Trophoblast cell (in vitro differentiated cells and primary cell): ENCODE measurements around the gene CALCR. TPM values are rescaled to one million over a fixed set of nuclear protein-coding genes. Genes with fewer than 3 reads are reported as not detected.

Experiments used
- DNase-seq, 2 donors: peaks; one replicate each; pipeline ENCODE4 v3.0.0-alpha.2; 2016
- H2AFZ ChIP-seq: 2 replicates; pipeline ENCODE4 v1.6.1; 2013; ENCODE audit warnings: low read length, moderate library complexity, mild to moderate bottlenecking; ENCODE audit not compliant: insufficient read depth, poor library complexity
- H2AK5ac ChIP-seq: 2 replicates; pipeline ENCODE4 v1.6.1; 2013; ENCODE audit warnings: mild to moderate bottlenecking, low read length
- H2BK120ac ChIP-seq: 2 replicates; pipeline ENCODE4 v1.6.1; 2013; ENCODE audit warnings: low read length, mild to moderate bottlenecking, moderate library complexity; ENCODE audit not compliant: insufficient read depth, poor library complexity
- H2BK12ac ChIP-seq: 2 replicates; pipeline ENCODE4 v1.6.1; 2013; ENCODE audit warnings: mild to moderate bottlenecking, low read length, moderate library complexity
- H2BK5ac ChIP-seq: 2 replicates; pipeline ENCODE4 v1.6.1; 2013; ENCODE audit warnings: low read length, low read depth, moderate library complexity, mild to moderate bottlenecking; ENCODE audit not compliant: poor library complexity
- H3K14ac ChIP-seq: 2 replicates; pipeline ENCODE4 v1.6.1; 2013; ENCODE audit warnings: mild to moderate bottlenecking, low read length
- H3K18ac ChIP-seq: 2 replicates; pipeline ENCODE4 v1.6.1; 2013; ENCODE audit warnings: mild to moderate bottlenecking, low read length
- H3K23ac ChIP-seq: 2 replicates; pipeline ENCODE4 v1.6.1; 2013; ENCODE audit warnings: low read length
- H3K27ac ChIP-seq: 2 replicates; pipeline ENCODE4 v1.5.1; 2013; ENCODE audit warnings: low read depth, mild to moderate bottlenecking, inconsistent platforms, low read length, moderate library complexity
- H3K27me3 ChIP-seq: 2 replicates; pipeline ENCODE4 v1.6.1; 2013; ENCODE audit warnings: inconsistent platforms, mild to moderate bottlenecking, low read length, moderate library complexity; ENCODE audit not compliant: insufficient read depth
- H3K36me3 ChIP-seq, 2 experiments: 1 replicate in 1 of 2; 2 replicates in 1 of 2; pipeline ENCODE4 v1.6.1; 2013; ENCODE audit warnings: low read length in 2 of 2, mild to moderate bottlenecking in 2 of 2, moderate library complexity in 1 of 2; ENCODE audit not compliant: insufficient read depth in 2 of 2, control insufficient read depth in 1 of 2
- H3K4ac ChIP-seq: 2 replicates; pipeline ENCODE4 v1.6.1; 2013; ENCODE audit warnings: low read depth, mild to moderate bottlenecking, low read length, moderate library complexity
- H3K4me1 ChIP-seq, 2 experiments: 1 replicate in 1 of 2; 2 replicates in 1 of 2; pipeline ENCODE4 v1.6.1; 2013; ENCODE audit warnings: low read length in 2 of 2, mild to moderate bottlenecking in 2 of 2, moderate library complexity in 1 of 2; ENCODE audit not compliant: insufficient read depth in 2 of 2, control insufficient read depth in 1 of 2
- H3K4me2 ChIP-seq: 2 replicates; pipeline ENCODE4 v1.6.1; 2013; ENCODE audit warnings: inconsistent platforms, mild to moderate bottlenecking, low read length, moderate library complexity
- H3K4me3 ChIP-seq: 2 replicates; pipeline ENCODE4 v1.5.1; 2013; ENCODE audit warnings: mild to moderate bottlenecking, low read depth, low read length, inconsistent platforms
- H3K79me1 ChIP-seq: one replicate; pipeline ENCODE4 v1.6.1; 2013; ENCODE audit warnings: low read length
- H3K79me2 ChIP-seq: 2 replicates; pipeline ENCODE4 v1.6.1; 2013; ENCODE audit warnings: low read length, mild to moderate bottlenecking; ENCODE audit not compliant: control insufficient read depth, insufficient read depth, poor library complexity
- H3K9ac ChIP-seq: 2 replicates; pipeline ENCODE4 v1.6.1; 2013; ENCODE audit warnings: mild to moderate bottlenecking, low read length
- H3K9me3 ChIP-seq: 2 replicates; pipeline ENCODE4 v1.6.1; 2013; ENCODE audit warnings: low read depth, mild to moderate bottlenecking, control low read depth, inconsistent platforms, low read length; ENCODE audit not compliant: insufficient read depth
- H4K12ac ChIP-seq: 2 replicates; pipeline ENCODE4 v1.6.1; 2013; ENCODE audit warnings: low read depth, mild to moderate bottlenecking, low read length, moderate library complexity
- H4K8ac ChIP-seq: 2 replicates; pipeline ENCODE4 v1.6.1; 2013; ENCODE audit warnings: low read depth, mild to moderate bottlenecking, low read length, moderate library complexity
- H4K91ac ChIP-seq: one replicate; pipeline ENCODE4 v1.6.1; 2013; ENCODE audit warnings: low read depth, mild to moderate bottlenecking, low read length, moderate library complexity
- WGBS: extraction: QIAGEN DNeasy Blood & Tissue Kit; methylation state at CpG from one replicate; pipeline ENCODE4 v1.1.7; 2013; ENCODE audit warnings: missing lambda C conversion rate; ENCODE audit not compliant: insufficient read length, insufficient coverage; ENCODE audit errors: extremely low coverage; 5-methylcytosine and 5-hydroxymethylcytosine counted together
- polyA plus RNA-seq: library from polyadenylated mRNA; stranded (reverse); fragments of 200-250 nt; gene quantifications from 2 replicates; pipeline ENCODE4 v1.2.3, GENCODE V29; 2013

The CALCR gene
- 2.9 and 3.2 TPM in 2 replicates for polyA plus RNA-seq

DNA sequence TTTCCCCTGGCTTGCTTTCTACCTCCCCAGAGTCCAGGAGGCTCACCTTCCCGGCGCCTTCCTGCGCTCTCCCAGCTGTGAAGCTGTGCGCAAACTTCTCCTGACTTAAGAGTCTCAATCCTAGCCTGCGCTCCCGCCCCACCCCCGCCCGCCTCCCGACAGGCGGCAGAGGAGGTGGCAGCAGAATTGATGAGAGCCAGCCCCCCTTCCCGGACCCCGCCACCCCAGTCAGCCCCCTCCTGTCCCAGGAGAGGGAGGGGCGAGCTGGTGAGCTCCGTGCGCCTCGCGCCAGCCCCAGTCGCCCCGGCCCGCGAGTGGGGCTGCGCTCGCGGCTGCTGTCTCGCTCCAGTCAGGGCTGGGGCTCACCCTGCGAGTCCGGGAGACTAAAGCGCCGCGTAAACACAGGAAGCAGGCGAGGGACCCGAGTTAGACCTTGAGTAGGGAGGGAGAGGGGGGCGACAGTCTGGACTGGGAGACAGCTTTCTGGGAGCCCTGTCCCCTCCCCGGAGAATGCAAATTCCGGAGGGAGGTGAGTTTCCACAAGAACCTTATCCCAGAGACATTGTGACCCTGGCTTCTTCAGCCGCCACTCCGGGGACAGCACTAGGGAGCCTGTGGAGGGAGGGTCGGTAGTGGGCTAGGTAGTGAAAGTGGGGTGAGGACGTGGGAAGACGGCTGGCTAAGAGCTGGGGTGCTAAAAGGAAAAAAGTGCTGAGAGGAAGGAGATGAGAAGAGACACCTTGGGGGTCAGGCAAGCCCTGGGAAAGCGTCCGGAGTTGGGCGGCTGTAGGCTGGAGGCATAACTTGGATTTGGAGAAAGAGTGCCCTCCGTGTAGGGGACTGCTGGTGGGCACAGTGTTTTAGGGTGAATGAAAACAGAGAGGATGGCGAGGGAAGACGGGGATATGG is at the start of gene CALCR:
TSS of gene CALCR (minus strand) at position 79 of the 909 bp plus-strand sequence. CDS start 87,743 bp downstream, outside the sequence.
- Histone ChIP-seq H3K27ac (no peak within 1 kb of the TSS), H3K36me3 (no peaks in the 10 kb centered on the region), H3K23ac (no peak within 1 kb of the TSS), H3K9me3 (no peaks in the 10 kb centered on the region), H4K12ac (no peak within 1 kb of the TSS), H2AK5ac (no peak within 1 kb of the TSS), H3K14ac (peak within 1 kb of the TSS; percentile 46), H2BK12ac (peak within 1 kb of the TSS; percentile 51), H3K18ac (peak within 1 kb of the TSS; percentile 70), H3K9ac (peak within 1 kb of the TSS; percentile 67), H4K8ac (peak within 1 kb of the TSS; percentile 26), H3K4me1 (peaks cover 14 to 15% of the 10 kb centered on the region in 2 experiments), H2AFZ (peak within 1 kb of the TSS; percentile 32), H3K79me1 (peaks cover 2% of the 10 kb centered on the region), H3K27me3 (peaks cover 5% of the 10 kb centered on the region), H2BK5ac (peak within 1 kb of the TSS; percentile 41), H3K4me2 (peak within 1 kb of the TSS; percentile 78), H4K91ac (peak within 1 kb of the TSS; percentile 25), H3K79me2 (no peaks in the 10 kb centered on the region), H3K4ac (no peak within 1 kb of the TSS), H3K4me3 (peak within 1 kb of the TSS; percentile 72), H2BK120ac (peak within 1 kb of the TSS; percentile 59)
- no CpG with 5 or more reads among the region's 46 CpGs for WGBS
- no peak for DNase-seq

DNA sequence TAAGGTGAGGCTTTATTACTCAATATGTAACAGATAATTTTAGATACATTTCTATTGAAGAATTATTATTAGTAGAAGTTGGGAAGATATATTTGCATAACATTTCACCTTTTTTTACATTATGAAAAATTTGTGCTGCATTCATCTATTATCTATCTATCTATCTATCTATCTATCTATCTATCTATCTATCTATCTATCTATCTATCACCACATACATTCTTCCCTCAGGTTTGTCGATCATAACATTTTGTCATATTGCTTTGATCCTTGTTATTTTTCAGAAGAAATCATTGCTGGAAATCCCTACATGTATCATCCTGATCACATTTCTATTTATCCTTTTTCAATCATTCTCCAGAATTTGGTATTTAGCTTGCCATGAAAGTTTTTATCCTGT is 49.3 kb upstream of the CALCR start:
- no peak for DNase-seq
- H3K9ac ChIP-seq: no peak overlapping the region
- H3K18ac ChIP-seq: no peak overlapping the region
- H3K9me3 ChIP-seq: no peaks in the 10 kb centered on the region
- H2AK5ac ChIP-seq: no peak overlapping the region
- H4K12ac ChIP-seq: no peak overlapping the region
- no peak overlapping the region for H2AFZ ChIP-seq
- no peak overlapping the region for H3K14ac ChIP-seq
- H3K79me2 ChIP-seq: no peaks in the 10 kb centered on the region
- H3K79me1 ChIP-seq: no peaks in the 10 kb centered on the region
- no peaks in the 10 kb centered on the region for H3K36me3 ChIP-seq
- H2BK12ac ChIP-seq: no peak overlapping the region
- no peak overlapping the region for H2BK120ac ChIP-seq
- H4K91ac ChIP-seq: no peak overlapping the region
- H3K23ac ChIP-seq: no peak overlapping the region
- no peaks in the 10 kb centered on the region for H3K27me3 ChIP-seq
- H2BK5ac ChIP-seq: no peak overlapping the region
- H3K4ac ChIP-seq: no peak overlapping the region
- no peak overlapping the region for H3K4me2 ChIP-seq
- no peaks in the 10 kb centered on the region for H3K4me1 ChIP-seq
- H3K27ac ChIP-seq: no peak overlapping the region
- no CpG with 5 or more reads among the region's 1 CpG for WGBS
- no peak overlapping the region for H4K8ac ChIP-seq
- no peak overlapping the region for H3K4me3 ChIP-seq

DNA sequence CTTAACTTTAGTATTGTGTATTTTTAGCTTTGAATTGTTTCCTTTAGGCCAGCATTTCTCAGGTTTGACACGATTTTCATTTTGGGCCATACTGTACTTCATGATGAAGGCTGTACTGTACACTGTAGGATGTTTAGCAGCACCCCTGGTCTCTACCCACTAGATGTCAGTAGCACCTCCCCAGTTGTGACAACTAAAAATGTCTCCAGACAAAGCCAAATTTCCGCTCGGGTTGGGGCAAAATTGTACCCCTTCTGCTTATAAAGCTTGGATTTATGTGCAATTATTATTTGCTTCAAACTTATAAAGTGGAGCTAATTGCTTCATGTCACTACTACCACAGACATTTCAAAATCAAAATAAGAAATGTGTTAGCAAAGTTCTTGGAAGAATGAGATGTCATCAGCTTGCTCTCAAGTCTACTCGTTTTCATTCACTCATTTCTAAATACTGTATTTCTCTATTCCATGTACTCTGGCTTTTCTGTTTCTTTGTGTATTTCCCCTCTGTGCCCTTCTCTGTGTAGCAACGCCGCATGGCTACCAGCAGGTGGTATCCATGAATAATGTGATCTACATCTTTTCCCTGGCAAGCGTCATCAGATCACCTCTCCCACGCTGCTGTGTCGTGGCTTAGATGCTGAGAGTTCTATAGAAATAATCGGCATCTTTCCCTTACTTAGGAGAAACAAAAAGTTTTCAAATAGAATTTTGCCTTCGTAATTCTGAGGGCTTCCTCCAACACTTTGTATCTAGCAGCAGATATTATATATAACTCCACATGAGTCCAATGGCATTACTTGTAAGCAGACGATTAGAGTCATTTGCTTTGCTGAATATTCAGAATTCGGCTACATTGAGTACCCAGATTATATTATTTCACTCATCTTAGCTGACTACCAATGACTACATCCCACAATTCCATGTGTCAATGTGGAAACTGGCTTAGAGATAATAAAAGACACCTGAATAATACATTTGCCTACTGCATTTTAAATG is 47.8 kb upstream of the CALCR start:
- Histone ChIP-seq H3K27ac (no peak overlapping the region), H3K4me2 (peak overlapping the region; percentile 41), H2AFZ (no peak overlapping the region), H2AK5ac (no peak overlapping the region), H3K4me3 (no peak overlapping the region), H3K14ac (no peak overlapping the region), H3K9me3 (no peaks in the 10 kb centered on the region), H3K4ac (no peak overlapping the region), H3K27me3 (no peaks in the 10 kb centered on the region), H4K91ac (no peak overlapping the region), H3K36me3 (no peaks in the 10 kb centered on the region), H3K23ac (no peak overlapping the region), H2BK120ac (no peak overlapping the region), H3K79me2 (no peaks in the 10 kb centered on the region), H3K9ac (no peak overlapping the region), H4K12ac (no peak overlapping the region), H3K18ac (no peak overlapping the region), H3K4me1 (no peaks in the 10 kb centered on the region), H2BK5ac (no peak overlapping the region), H4K8ac (no peak overlapping the region), H3K79me1 (no peaks in the 10 kb centered on the region), H2BK12ac (no peak overlapping the region)
- no CpG with 5 or more reads among the region's 13 CpGs for WGBS
- DNase-seq: peak; percentile 41 to 73

DNA sequence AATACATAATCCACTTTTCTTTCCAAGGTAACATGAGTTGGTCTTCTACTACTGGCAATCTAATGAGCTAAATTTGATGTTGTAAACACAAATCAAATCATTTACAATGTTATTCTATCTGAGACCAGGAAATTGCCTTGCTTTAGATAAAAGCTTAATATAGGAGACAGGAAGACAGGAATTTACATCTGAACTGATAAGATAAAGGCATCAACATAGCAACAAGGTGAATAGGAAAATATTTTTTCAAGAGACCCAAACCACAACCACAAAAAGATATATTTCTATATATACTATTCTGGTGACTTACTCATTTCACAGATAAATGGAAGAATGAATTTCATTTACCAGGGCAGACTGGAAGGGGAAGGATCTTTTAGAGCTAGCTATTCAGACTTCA is 46.3 kb upstream of the CALCR start:
- no peak overlapping the region for H4K8ac ChIP-seq
- H3K27ac ChIP-seq: no peak overlapping the region
- H3K4me2 ChIP-seq: no peak overlapping the region
- no peak overlapping the region for H3K14ac ChIP-seq
- H3K36me3 ChIP-seq: no peaks in the 10 kb centered on the region
- no peak overlapping the region for H3K18ac ChIP-seq
- H3K9me3 ChIP-seq: no peaks in the 10 kb centered on the region
- H4K91ac ChIP-seq: no peak overlapping the region
- no peak overlapping the region for H2BK120ac ChIP-seq
- no peak overlapping the region for H2BK12ac ChIP-seq
- no peaks in the 10 kb centered on the region for H3K79me1 ChIP-seq
- no peak overlapping the region for H4K12ac ChIP-seq
- H3K9ac ChIP-seq: no peak overlapping the region
- H3K27me3 ChIP-seq: no peaks in the 10 kb centered on the region
- H2AK5ac ChIP-seq: no peak overlapping the region
- no peak for DNase-seq
- no peaks in the 10 kb centered on the region for H3K4me1 ChIP-seq
- H3K4ac ChIP-seq: no peak overlapping the region
- no peak overlapping the region for H2BK5ac ChIP-seq
- H2AFZ ChIP-seq: no peak overlapping the region
- H3K79me2 ChIP-seq: no peaks in the 10 kb centered on the region
- H3K23ac ChIP-seq: no peak overlapping the region
- no peak overlapping the region for H3K4me3 ChIP-seq
